ENCODE results near the gene PNKP. TPM values are rescaled to one million over a fixed set of nuclear protein-coding genes. Genes with fewer than 3 reads are reported as not detected.

Gene PNKP
- total RNA-seq, 2 donors from 2014 or later, result 29.2 to 32.5 TPM

DNA sequence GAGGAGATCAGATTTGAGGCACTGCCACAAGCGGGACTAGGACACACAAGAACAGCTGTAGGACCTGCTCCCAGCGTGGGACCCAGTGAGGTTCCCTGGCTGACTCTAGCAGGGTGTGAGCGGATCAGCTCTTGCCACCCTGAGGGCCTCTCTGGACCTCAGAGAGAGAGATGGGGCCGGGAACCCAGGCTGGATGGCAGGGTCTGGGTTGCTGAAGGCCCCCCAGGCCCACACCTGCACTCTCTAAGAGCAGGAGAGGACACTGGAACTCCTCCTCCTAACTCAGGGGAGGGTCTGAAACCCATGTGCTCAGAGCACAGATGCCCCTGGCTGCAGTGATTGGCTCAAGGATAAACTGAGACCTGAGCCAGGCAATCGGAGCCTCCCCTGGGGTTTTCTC, 42.8 kb upstream of the PNKP start:
- peaks cover 0 to 8% of the 10 kb centered on the region in 2 donors for H3K4me1 ChIP-seq
- H3K36me3 ChIP-seq, result peaks cover 21% of the 10 kb centered on the region
- H3K9me3 ChIP-seq, result no peaks in the 10 kb centered on the region
- H3K27me3 ChIP-seq, result no peaks in the 10 kb centered on the region
- DNase-seq (ENCODE audit: low spot score), result no peak
- TF ChIP-seq, protein P1, sequence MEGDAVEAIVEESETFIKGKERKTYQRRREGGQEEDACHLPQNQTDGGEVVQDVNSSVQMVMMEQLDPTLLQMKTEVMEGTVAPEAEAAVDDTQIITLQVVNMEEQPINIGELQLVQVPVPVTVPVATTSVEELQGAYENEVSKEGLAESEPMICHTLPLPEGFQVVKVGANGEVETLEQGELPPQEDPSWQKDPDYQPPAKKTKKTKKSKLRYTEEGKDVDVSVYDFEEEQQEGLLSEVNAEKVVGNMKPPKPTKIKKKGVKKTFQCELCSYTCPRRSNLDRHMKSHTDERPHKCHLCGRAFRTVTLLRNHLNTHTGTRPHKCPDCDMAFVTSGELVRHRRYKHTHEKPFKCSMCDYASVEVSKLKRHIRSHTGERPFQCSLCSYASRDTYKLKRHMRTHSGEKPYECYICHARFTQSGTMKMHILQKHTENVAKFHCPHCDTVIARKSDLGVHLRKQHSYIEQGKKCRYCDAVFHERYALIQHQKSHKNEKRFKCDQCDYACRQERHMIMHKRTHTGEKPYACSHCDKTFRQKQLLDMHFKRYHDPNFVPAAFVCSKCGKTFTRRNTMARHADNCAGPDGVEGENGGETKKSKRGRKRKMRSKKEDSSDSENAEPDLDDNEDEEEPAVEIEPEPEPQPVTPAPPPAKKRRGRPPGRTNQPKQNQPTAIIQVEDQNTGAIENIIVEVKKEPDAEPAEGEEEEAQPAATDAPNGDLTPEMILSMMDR (IDR thresholded peaks at IDR 0.05), result no peak
- H3K27ac ChIP-seq, result no peak overlapping the region
- H3K4me3 ChIP-seq, result no peak overlapping the region

DNA sequence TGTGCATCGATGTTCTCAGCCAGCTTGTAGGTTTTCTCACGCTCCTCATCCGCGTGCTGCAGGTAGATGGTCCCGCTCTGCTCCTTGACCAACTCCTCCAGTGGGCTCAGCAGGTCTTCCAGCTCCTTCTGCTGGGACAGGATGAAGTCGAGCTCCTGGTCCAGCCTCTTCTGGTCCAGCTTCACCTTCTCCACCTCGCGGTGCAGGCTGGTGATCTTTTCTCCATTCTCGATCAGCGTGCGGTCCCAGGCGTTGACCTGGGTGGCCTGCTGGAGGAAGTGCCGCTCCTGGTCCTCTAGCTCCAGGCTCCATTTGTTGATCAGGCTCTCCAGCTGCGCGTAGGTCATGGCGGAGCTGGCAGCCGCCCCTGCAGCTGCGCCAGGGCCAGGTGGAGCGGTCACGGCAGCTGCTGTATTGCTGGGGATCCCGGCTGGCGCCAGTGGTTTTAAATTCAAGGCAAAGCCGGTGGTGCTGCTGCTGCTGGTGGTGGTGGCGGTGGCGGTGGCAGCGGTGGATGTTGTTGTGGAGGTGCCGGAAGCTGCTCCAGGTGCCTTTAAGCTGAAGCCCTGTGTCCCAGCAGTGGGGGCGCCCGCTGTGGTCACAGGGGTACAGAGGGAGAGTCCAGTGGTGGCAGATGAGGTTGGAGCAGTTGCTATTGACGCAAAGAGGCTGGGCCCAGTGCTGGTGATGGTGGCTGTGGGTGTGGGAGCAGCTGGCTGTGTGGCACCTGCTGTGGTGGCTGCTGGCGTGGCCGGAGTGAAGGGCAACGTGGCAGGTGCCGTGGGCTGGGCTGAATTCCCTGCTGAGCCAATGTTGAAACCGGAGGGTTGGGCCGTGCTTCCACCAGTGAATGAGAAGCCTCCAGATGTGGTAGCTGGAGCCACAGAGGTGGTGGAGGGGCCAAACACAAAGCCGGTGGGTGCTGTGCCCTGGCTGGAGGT, 41.4 kb upstream of the PNKP start:
- Histone ChIP-seq H3K9me3 (no peaks in the 10 kb centered on the region), H3K27ac (no peak overlapping the region), H3K4me3 (no peak overlapping the region), H3K27me3 (no peaks in the 10 kb centered on the region), H3K4me1 (peaks cover 0 to 8% of the 10 kb centered on the region in 2 donors), H3K36me3 (peaks cover 15% of the 10 kb centered on the region)
- no peak for DNase-seq (ENCODE audit: low spot score)
- TF ChIP-seq, protein P1 (IDR thresholded peaks at IDR 0.05), result no peak

DNA sequence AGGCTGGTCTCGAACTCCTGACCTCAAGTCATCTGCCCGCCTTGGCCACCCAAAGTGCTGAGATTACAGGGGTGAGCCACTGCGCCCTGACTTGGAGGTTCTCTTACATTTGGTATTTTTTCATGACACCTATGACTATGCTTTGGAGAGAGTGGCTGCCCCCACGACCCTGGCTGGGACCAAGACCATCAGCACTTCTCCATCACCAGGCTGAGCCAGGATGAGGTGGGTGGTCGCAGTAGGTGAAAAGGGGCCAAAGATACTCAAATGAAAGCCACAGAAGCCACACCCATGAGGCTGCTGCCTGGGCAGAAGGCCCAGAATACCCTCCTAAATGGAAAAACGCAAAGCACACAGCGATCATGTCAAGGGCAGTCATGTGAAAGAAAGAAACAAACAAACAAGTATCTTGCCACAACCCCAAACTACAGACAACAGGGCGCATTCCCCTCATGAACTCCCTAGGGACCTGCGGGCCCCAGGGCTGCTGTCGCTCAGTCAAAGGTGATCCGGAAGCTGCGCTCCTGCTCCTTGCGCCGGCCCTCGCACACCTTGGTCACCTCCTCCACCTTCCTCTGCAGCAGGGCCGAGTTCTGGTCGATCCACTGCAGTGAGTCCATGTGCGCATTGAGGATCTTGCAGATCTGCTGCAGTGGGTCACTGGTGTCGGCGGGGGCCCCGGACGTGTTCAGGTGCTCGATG, 40.5 kb upstream of the PNKP start:
- no peaks in the 10 kb centered on the region for H3K9me3 ChIP-seq
- H3K27me3 ChIP-seq, result no peaks in the 10 kb centered on the region
- no peak overlapping the region for H3K27ac ChIP-seq
- H3K4me3 ChIP-seq, result no peak overlapping the region
- H3K4me1 ChIP-seq, result peaks cover 0 to 8% of the 10 kb centered on the region in 2 donors
- TF ChIP-seq, protein P1 (IDR thresholded peaks at IDR 0.05), result no peak
- peaks cover 15% of the 10 kb centered on the region for H3K36me3 ChIP-seq
- DNase-seq (ENCODE audit: low spot score), result no peak

DNA sequence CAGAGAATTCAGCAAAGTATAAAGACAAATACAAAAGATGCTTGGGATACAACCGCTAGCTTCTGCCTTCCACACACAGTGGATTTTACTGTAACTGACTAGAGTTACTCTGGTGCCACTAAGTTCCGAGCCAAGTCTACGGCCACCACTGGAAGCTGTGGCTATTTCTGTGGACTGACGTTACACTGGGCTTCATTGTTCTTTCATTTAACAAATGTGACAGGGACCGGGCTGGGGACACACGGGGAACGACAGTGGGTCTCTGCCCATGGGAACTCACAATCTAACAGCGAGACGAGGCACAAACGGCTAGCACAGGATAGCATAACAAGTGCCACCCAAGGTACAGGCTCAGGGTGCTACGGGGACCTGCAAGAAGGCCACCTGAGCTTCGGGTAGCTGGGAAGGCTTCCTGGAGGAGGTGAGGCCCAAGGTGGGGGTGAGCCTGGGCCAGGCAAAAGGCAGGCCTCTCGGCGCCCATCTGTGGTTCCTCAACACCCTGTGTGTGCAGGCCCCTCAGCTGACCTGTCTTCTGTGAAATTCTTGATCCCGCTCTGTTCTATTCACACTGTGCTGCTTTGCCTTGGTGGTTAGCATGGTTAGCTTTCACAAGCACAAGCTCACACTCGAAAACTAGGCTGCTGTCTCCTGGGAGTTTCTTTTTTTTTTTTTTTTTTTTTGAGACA, 39.6 kb upstream of the PNKP start:
- DNase-seq (ENCODE audit: low spot score), result no peak
- Histone ChIP-seq H3K27me3 (no peaks in the 10 kb centered on the region), H3K36me3 (peaks cover 15% of the 10 kb centered on the region), H3K27ac (no peak overlapping the region), H3K4me3 (no peak overlapping the region), H3K4me1 (peaks cover 0 to 8% of the 10 kb centered on the region in 2 donors), H3K9me3 (no peaks in the 10 kb centered on the region)
- TF ChIP-seq, protein P1 (IDR thresholded peaks at IDR 0.05), result no peak

DNA sequence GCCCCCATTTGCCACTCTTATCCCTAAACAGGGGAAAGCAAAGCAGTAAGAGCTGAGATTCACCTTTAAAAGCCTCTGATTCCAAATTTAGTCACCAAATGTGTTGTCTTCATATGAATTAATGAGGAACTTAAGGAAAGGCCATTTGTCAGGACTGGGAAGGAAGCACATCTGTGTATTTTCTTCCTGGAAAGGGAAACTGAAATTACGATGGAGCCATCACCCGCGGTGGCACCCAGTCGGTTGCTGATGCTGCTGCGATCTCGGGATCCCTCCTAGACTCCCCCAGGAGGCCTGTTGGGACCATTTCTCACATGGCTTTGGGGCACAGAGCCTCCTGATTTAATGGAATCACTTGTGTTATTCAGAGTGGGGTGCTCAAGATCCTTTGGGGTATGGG, 36.8 kb upstream of the PNKP start:
- no peaks in the 10 kb centered on the region for H3K9me3 ChIP-seq
- peaks cover 15% of the 10 kb centered on the region for H3K36me3 ChIP-seq
- no peak overlapping the region for H3K27ac ChIP-seq
- no peaks in the 10 kb centered on the region for H3K27me3 ChIP-seq
- no peaks in the 10 kb centered on the region for H3K4me1 ChIP-seq
- H3K4me3 ChIP-seq, result no peak overlapping the region
- TF ChIP-seq, protein P1 (IDR thresholded peaks at IDR 0.05), result no peak
- no peak for DNase-seq (ENCODE audit: low spot score)

All from right atrium auricular region (tissue), 2 donors.